H1 (cell line): ENCODE measurements around the gene GABRG3. TPM values are rescaled to one million over a fixed set of nuclear protein-coding genes. Genes with fewer than 3 reads are reported as not detected.

Experiments used
- CTCF ChIA-PET: fragments of 300-600 bp; sonication (Branson Sonifier 250); formaldehyde crosslinking; loops from one replicate; lab custom pipeline; 2021; ENCODE audit not compliant: partially characterized antibody; lab: Charles Lee
- POLR2A ChIA-PET: fragments of 300-600 bp; sonication (Branson Sonifier 250); formaldehyde crosslinking; loops from one replicate; lab custom pipeline; 2021; ENCODE audit warnings: inconsistent platforms; ENCODE audit not compliant: partially characterized antibody; lab: Charles Lee
- DNase-seq, 2 experiments: peaks; one replicate each; pipeline versions ENCODE4 v3.0.0 to v3.0.0-alpha.2; 2010 to 2022; ENCODE audit warnings: low spot score in 2 of 2, low read depth in 1 of 2, mixed read lengths in 1 of 2
- FAIRE-seq: peaks from 2 replicates; lab custom pipeline; 2011; peaks lifted over from hg19 to GRCh38; lab: Jason Lieb, UNC
- H2AFZ ChIP-seq: 2 replicates; pipeline ENCODE4 v1.8.1; 2012; ENCODE audit warnings: low read length, inconsistent platforms
- H2AK5ac ChIP-seq: 2 replicates; pipeline ENCODE4 v1.6.1; 2013; ENCODE audit warnings: low read depth, low read length
- H2BK120ac ChIP-seq: replicated peaks from 2 replicates; pipeline ENCODE3; 2013; ENCODE audit warnings: low read depth, low read length, inconsistent platforms
- H2BK12ac ChIP-seq: 2 replicates; pipeline ENCODE4 v1.6.1; 2013; ENCODE audit warnings: low read depth, low read length
- H2BK15ac ChIP-seq: 2 replicates; pipeline ENCODE4 v1.6.1; 2013; ENCODE audit warnings: low read length
- H2BK20ac ChIP-seq: 2 replicates; pipeline ENCODE4 v1.6.1; 2013; ENCODE audit warnings: low read length
- H2BK5ac ChIP-seq: 2 replicates; pipeline ENCODE4 v1.6.1; 2013; ENCODE audit warnings: low read depth, low read length
- H3K14ac ChIP-seq: 2 replicates; pipeline ENCODE4 v1.6.1; 2013; ENCODE audit warnings: inconsistent platforms; ENCODE audit not compliant: insufficient read length
- H3K18ac ChIP-seq: 2 replicates; pipeline ENCODE4 v1.6.1; 2013; ENCODE audit warnings: low read length; ENCODE audit errors: extremely low read depth
- H3K23ac ChIP-seq: 2 replicates; pipeline ENCODE4 v1.6.1; 2013; ENCODE audit warnings: inconsistent platforms; ENCODE audit not compliant: insufficient read length
- H3K23me2 ChIP-seq: 2 replicates; pipeline ENCODE4 v1.6.1; 2013; ENCODE audit warnings: low read depth, low read length
- H3K27ac ChIP-seq: 2 replicates; pipeline ENCODE4 v1.6.1; 2011; ENCODE audit warnings: low read depth, low read length, inconsistent platforms
- H3K27me3 ChIP-seq, 4 experiments: replicated peaks in 1 of 4; 1 replicate in 1 of 4; 2 replicates in 3 of 4; pipeline versions ENCODE4 v1.6.1 to v1.8.1; 2011 to 2013; ENCODE audit warnings: low read length in 3 of 4, mild to moderate bottlenecking in 3 of 4, inconsistent platforms in 2 of 4, mixed read lengths in 2 of 4, moderate library complexity in 1 of 4; ENCODE audit not compliant: control insufficient read depth in 3 of 4, insufficient read depth in 3 of 4; ENCODE audit errors: extremely low read depth in 1 of 4
- H3K36me3 ChIP-seq, 4 experiments: 2 replicates each; pipeline versions ENCODE4 v1.6.1 to v1.8.1; 2011 to 2013; ENCODE audit warnings: mild to moderate bottlenecking in 4 of 4, low read length in 3 of 4, moderate library complexity in 2 of 4, control low read depth in 1 of 4, inconsistent platforms in 1 of 4; ENCODE audit not compliant: insufficient read depth in 4 of 4, control insufficient read depth in 2 of 4
- H3K4ac ChIP-seq: replicated peaks from 2 replicates; pipeline ENCODE3; 2013; ENCODE audit warnings: low read length, low read depth, mixed read lengths, inconsistent platforms; ENCODE audit not compliant: insufficient read length
- H3K4me1 ChIP-seq, 4 experiments: replicated peaks in 1 of 4; 1 replicate in 1 of 4; 2 replicates in 3 of 4; pipeline versions ENCODE4 v1.6.1 to v1.8.1; 2011 to 2013; ENCODE audit warnings: low read length in 3 of 4, inconsistent platforms in 2 of 4, mixed read lengths in 1 of 4; ENCODE audit not compliant: insufficient read depth in 4 of 4, control insufficient read depth in 3 of 4
- H3K4me2 ChIP-seq, 2 experiments: 2 replicates each; pipeline versions ENCODE4 v1.6.1 to v1.8.1; 2011 to 2013; ENCODE audit warnings: low read depth in 2 of 2, low read length in 2 of 2, control low read depth in 1 of 2, inconsistent platforms in 1 of 2, mild to moderate bottlenecking in 1 of 2; ENCODE audit not compliant: insufficient read depth in 1 of 2
- H3K4me3 ChIP-seq, 4 experiments: fragments of 200-600, 300-600 bp in 1 of 4; sonication (generic), shearing (Covaris generic), sonication (Bioruptor Twin) in 1 of 4; 2 replicates each; pipeline versions ENCODE4 v1.5.1 to v1.8.1; 2011 to 2016; ENCODE audit warnings: low read length in 4 of 4, low read depth in 3 of 4, control low read depth in 2 of 4, inconsistent platforms in 2 of 4, mild to moderate bottlenecking in 2 of 4, mixed read lengths in 1 of 4, moderate library complexity in 1 of 4; ENCODE audit not compliant: insufficient read depth in 2 of 4; ENCODE audit errors: extremely low read depth in 1 of 4
- H3K56ac ChIP-seq: replicated peaks from 2 replicates; pipeline ENCODE3; 2013; ENCODE audit warnings: low read depth, mild to moderate bottlenecking, mixed read lengths, low read length, inconsistent platforms; ENCODE audit not compliant: insufficient read length
- H3K79me1 ChIP-seq: 2 replicates; pipeline ENCODE4 v1.6.1; 2013; ENCODE audit warnings: low read depth, low read length, control low read depth
- H3K79me2 ChIP-seq, 2 experiments: 2 replicates each; pipeline versions ENCODE4 v1.6.1 to v1.8.1; 2012 to 2013; ENCODE audit warnings: low read length in 2 of 2, mild to moderate bottlenecking in 2 of 2, inconsistent platforms in 1 of 2; ENCODE audit not compliant: insufficient read depth in 2 of 2, control insufficient read depth in 1 of 2
- H3K9ac ChIP-seq, 4 experiments: replicated peaks in 1 of 4; 1 replicate in 1 of 4; 2 replicates in 3 of 4; pipeline versions ENCODE4 v1.6.1 to v1.8.1; 2011 to 2013; ENCODE audit warnings: low read depth in 3 of 4, low read length in 3 of 4, control low read depth in 2 of 4, mild to moderate bottlenecking in 2 of 4, moderate library complexity in 2 of 4, inconsistent platforms in 1 of 4; ENCODE audit errors: extremely low read depth in 1 of 4
- H3K9me3 ChIP-seq, 2 experiments: 2 replicates each; pipeline versions ENCODE4 v1.6.1 to v1.8.1; 2012 to 2013; ENCODE audit warnings: mild to moderate bottlenecking in 2 of 2, moderate library complexity in 2 of 2, control low read depth in 1 of 2, inconsistent platforms in 1 of 2, low read depth in 1 of 2, low read length in 1 of 2, mixed read lengths in 1 of 2; ENCODE audit not compliant: insufficient read depth in 2 of 2
- H4K20me1 ChIP-seq, 2 experiments: replicated peaks in 1 of 2; 2 replicates each; pipeline versions ENCODE3 to v1.8.1; 2011 to 2013; ENCODE audit warnings: inconsistent platforms in 2 of 2, low read length in 2 of 2, mild to moderate bottlenecking in 1 of 2; ENCODE audit not compliant: insufficient read depth in 2 of 2, control insufficient read depth in 1 of 2
- H4K5ac ChIP-seq: 2 replicates; pipeline ENCODE4 v1.6.1; 2013; ENCODE audit warnings: low read length, low read depth, mixed read lengths, inconsistent platforms; ENCODE audit not compliant: insufficient read length
- H4K8ac ChIP-seq: 2 replicates; pipeline ENCODE4 v1.8.0; 2013; ENCODE audit warnings: mild to moderate bottlenecking, moderate library complexity, low read length, inconsistent platforms; ENCODE audit not compliant: insufficient read depth; ENCODE audit errors: extremely low read depth
- H4K91ac ChIP-seq: replicated peaks from 2 replicates; pipeline ENCODE3; 2013; ENCODE audit warnings: low read length, mixed read lengths, inconsistent platforms; ENCODE audit not compliant: insufficient read length
- ATF2 ChIP-seq: IDR thresholded peaks from 2 replicates; pipeline ENCODE4 v1.6.1; 2012; ENCODE audit warnings: low read length, inconsistent platforms
- CBX5 ChIP-seq: fragments of 300-800, 300-1000 bp; sonication (generic); IDR thresholded peaks from 2 replicates; pipeline ENCODE4 v1.7.1; 2016; ENCODE audit warnings: antibody characterized with exemption, low read length, low read depth
- CREB1 ChIP-seq: IDR thresholded peaks from 2 replicates; pipeline ENCODE4 v1.6.1; 2012; ENCODE audit warnings: inconsistent platforms
- EZH2 ChIP-seq: fragments of 200-600 bp; sonication (generic); IDR thresholded peaks from 2 replicates; pipeline ENCODE4 v1.7.1; 2012; ENCODE audit warnings: low read depth, mild to moderate bottlenecking, moderate library complexity, low read length, inconsistent platforms; ENCODE audit not compliant: severe bottlenecking
- KDM1A ChIP-seq: fragments of 200-600, 300-600 bp; sonication (generic); IDR thresholded peaks from 2 replicates; pipeline ENCODE4 v1.7.1; 2016; ENCODE audit warnings: mild to moderate bottlenecking, low read length, borderline replicate concordance
- KDM4A ChIP-seq: IDR thresholded peaks from one replicate; pipeline ENCODE4 v1.7.1; 2012; ENCODE audit warnings: low read depth, mild to moderate bottlenecking, moderate library complexity, low read length, inconsistent platforms; ENCODE audit not compliant: severe bottlenecking
- RAD21 ChIP-seq, 2 experiments: IDR thresholded peaks in 1 of 2; conservative IDR thresholded peaks in 1 of 2; 2 replicates each; pipeline ENCODE4 v1.6.1; 2011; ENCODE audit warnings: low read depth in 2 of 2, low read length in 2 of 2, improper control_type of control experiment in 1 of 2, inconsistent platforms in 1 of 2, mild to moderate bottlenecking in 1 of 2, moderate library complexity in 1 of 2
- TAF1 ChIP-seq: IDR thresholded peaks from 2 replicates; pipeline ENCODE4 v1.6.1; 2011; ENCODE audit warnings: mild to moderate bottlenecking, low read depth, low read length
- ZNF274 ChIP-seq: IDR thresholded peaks from 2 replicates; pipeline ENCODE4 v1.7.0; 2012; ENCODE audit warnings: low read length, borderline replicate concordance; ENCODE audit errors: extremely low read depth
- WGBS, 2 experiments: shearing (Covaris generic) in 1 of 2; methylation state at CpG; one replicate each; pipeline versions ENCODE4 v1.1.6 to v1.1.7; 2013 to 2015; ENCODE audit warnings: low lambda C conversion rate in 2 of 2, mixed read lengths in 2 of 2, inconsistent platforms in 1 of 2, low coverage in 1 of 2, missing lambda C conversion rate in 1 of 2; ENCODE audit not compliant: insufficient replicate concordance in 2 of 2, insufficient coverage in 1 of 2, insufficient read length in 1 of 2; ENCODE audit errors: extremely low coverage in 1 of 2, missing lambda C conversion rate in 1 of 2; 5-methylcytosine and 5-hydroxymethylcytosine counted together
- polyA plus RNA-seq, 7 experiments: library from polyadenylated mRNA; depleted of rRNA in 3 of 7; stranded (reverse) in 5 of 7; unstranded in 2 of 7; fragments of >200 nt in 5 of 7; fragments of 200-250 nt in 2 of 7; gene quantifications; 1 replicate in 5 of 7; 2 replicates in 1 of 7; 4 replicates in 1 of 7; pipeline versions ENCODE4 v1.2.1 to v1.2.3, GENCODE V29; 2011 to 2013; ENCODE audit warnings: missing spikeins in 2 of 7, mixed read lengths in 2 of 7
- total RNA-seq: library from RNA; stranded (reverse); fragmentation: NEBNext Ultra II Directional; extraction: Animal tissue kit (Norgen Biotek cat#: 25700); gene quantifications from 2 replicates; pipeline ENCODE4 v1.2.1, GENCODE V29; 2021

GABRG3 gene
- total and polyA plus RNA-seq, 2 of the 8 experiments (the other 6 are each of a cell fraction or from before 2014, with no cell fraction given) = 0.17 to 0.80 TPM

GRCh38 chr15:27486683-27487647 is 516.0 kb downstream of the GABRG3 start:
- no peak for DNase-seq
- Histone ChIP-seq H3K27me3 (no peaks in the 10 kb centered on the region), H4K91ac (no peak overlapping the region), H2BK20ac (no peak overlapping the region), H2AK5ac (no peak overlapping the region), H3K23me2 (0 out of 2 replicates have a peak, but pooled peaks cover 2% of the 10 kb centered on the region), H2BK5ac (no peak overlapping the region), H3K9me3 (no peaks in the 10 kb centered on the region), H3K9ac (no peak overlapping the region), H3K18ac (no peak overlapping the region), H3K4me1 (peaks cover 3 to 13% (median 8%) of the 10 kb centered on the region in 4 experiments; a peak in 5 of 7 replicates), H4K5ac (no peak overlapping the region), H3K4me3 (no peak overlapping the region), H3K79me1 (no peaks in the 10 kb centered on the region), H3K4ac (no peak overlapping the region), H2AFZ (no peak overlapping the region), H3K27ac (no peak overlapping the region), H3K23ac (no peak overlapping the region), H3K79me2 (no peaks in the 10 kb centered on the region), H3K36me3 (no peaks in the 10 kb centered on the region), H4K20me1 (no peaks in the 10 kb centered on the region), H2BK120ac (no peak overlapping the region), H3K4me2 (no peak overlapping the region), H2BK12ac (no peak overlapping the region), H4K8ac (no peak overlapping the region), H3K14ac (no peak overlapping the region), H3K56ac (no peak overlapping the region), H2BK15ac (no peak overlapping the region)
- FAIRE-seq = no peak
- POLR2A ChIA-PET = no interaction called here
- CTCF ChIA-PET = interaction anchor here (1.2 kb wide), 1 partner anchor 13 kb away, joined by 3 read pairs; no protein-coding TSS in a partner anchor
- WGBS, 2 experiments = 88% methylated on average over 6 of the region's 6 CpGs; no CpG with 5 or more reads in 1 of the 2 experiments
- TF ChIP-seq RAD21 (IDR thresholded peaks at IDR 0.05 in 1 of 2, conservative IDR thresholded peaks at IDR 0.05 in 1 of 2; ENCODE audit: low read depth in 2 of 2, low read length in 2 of 2) (no peak), ATF2 (no peak), KDM4A (no peak), ZNF274 (no peak), CBX5 (no peak), EZH2 (no peak), KDM1A (no peak), TAF1 (no peak), CREB1 (no peak)
